ENCODE measurements around the gene MXD4.

DNA sequence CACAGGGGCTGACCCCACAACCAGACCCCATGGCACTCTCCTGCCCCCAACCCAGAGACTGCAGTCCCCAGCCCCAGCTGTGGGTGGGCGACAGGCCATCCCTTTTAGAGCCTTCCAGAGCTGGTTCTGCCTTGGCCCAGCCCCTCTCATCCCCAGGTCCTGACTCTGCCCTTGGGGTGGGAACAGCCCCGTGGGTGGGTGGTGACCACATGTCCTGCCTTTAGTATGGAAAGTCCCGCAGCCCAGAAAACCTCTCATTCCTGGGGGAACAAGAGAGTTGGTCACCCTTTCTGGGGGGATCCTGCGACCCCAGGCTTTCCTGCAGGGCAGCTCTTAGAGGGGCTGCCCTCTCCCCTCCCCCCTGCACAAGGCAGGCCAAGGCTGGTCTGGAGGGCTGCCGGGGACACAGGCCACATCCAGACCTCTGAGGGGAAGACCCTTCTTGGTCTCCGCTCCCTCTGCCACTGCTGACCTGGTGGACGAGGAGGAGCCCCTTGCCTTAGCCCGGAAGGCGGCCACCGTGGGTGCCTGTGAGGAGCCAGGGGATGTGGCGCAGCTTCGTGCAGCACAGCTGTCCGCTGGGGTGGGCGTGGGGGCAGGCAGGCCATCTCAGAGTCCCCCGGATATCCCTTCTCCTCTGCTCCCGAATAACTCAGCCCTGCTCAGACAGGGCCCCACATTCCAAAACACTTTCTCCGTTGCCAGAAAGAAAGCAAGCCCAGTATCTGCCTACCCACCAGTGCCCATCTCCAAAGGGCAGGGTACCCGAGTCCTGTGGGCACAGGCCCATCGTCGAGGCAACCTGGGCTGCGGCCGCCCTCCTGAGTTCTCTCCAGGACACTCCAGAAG, 6.7 kb upstream of the MXD4 start:
- TF ChIP-seq, protein P1, sequence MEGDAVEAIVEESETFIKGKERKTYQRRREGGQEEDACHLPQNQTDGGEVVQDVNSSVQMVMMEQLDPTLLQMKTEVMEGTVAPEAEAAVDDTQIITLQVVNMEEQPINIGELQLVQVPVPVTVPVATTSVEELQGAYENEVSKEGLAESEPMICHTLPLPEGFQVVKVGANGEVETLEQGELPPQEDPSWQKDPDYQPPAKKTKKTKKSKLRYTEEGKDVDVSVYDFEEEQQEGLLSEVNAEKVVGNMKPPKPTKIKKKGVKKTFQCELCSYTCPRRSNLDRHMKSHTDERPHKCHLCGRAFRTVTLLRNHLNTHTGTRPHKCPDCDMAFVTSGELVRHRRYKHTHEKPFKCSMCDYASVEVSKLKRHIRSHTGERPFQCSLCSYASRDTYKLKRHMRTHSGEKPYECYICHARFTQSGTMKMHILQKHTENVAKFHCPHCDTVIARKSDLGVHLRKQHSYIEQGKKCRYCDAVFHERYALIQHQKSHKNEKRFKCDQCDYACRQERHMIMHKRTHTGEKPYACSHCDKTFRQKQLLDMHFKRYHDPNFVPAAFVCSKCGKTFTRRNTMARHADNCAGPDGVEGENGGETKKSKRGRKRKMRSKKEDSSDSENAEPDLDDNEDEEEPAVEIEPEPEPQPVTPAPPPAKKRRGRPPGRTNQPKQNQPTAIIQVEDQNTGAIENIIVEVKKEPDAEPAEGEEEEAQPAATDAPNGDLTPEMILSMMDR (conservative IDR thresholded peaks at IDR 0.05 in 1 of 2, IDR thresholded peaks at IDR 0.05 in 1 of 2; ENCODE audit: low read depth in 1 of 2, low read length in 2 of 2), result no peak
- no peak for TF ChIP-seq EZH2 (IDR thresholded peaks at IDR 0.05; ENCODE audit: low read length, missing control alignments)

Measured in fibroblast of lung (primary cell).